Trophoblast cell (in vitro differentiated cells and primary cell): ENCODE data around the gene DOCK11.

Source experiments
- DNase-seq, 2 donors: peaks; one replicate each; pipeline ENCODE4 v3.0.0-alpha.2; 2016
- H2AFZ ChIP-seq: 2 replicates; pipeline ENCODE4 v1.6.1; 2013; ENCODE audit warnings: low read length, moderate library complexity, mild to moderate bottlenecking; ENCODE audit not compliant: insufficient read depth, poor library complexity
- H2AK5ac ChIP-seq: 2 replicates; pipeline ENCODE4 v1.6.1; 2013; ENCODE audit warnings: mild to moderate bottlenecking, low read length
- H2BK120ac ChIP-seq: 2 replicates; pipeline ENCODE4 v1.6.1; 2013; ENCODE audit warnings: low read length, mild to moderate bottlenecking, moderate library complexity; ENCODE audit not compliant: insufficient read depth, poor library complexity
- H2BK12ac ChIP-seq: 2 replicates; pipeline ENCODE4 v1.6.1; 2013; ENCODE audit warnings: mild to moderate bottlenecking, low read length, moderate library complexity
- H2BK5ac ChIP-seq: 2 replicates; pipeline ENCODE4 v1.6.1; 2013; ENCODE audit warnings: low read length, low read depth, moderate library complexity, mild to moderate bottlenecking; ENCODE audit not compliant: poor library complexity
- H3K14ac ChIP-seq: 2 replicates; pipeline ENCODE4 v1.6.1; 2013; ENCODE audit warnings: mild to moderate bottlenecking, low read length
- H3K18ac ChIP-seq: 2 replicates; pipeline ENCODE4 v1.6.1; 2013; ENCODE audit warnings: mild to moderate bottlenecking, low read length
- H3K23ac ChIP-seq: 2 replicates; pipeline ENCODE4 v1.6.1; 2013; ENCODE audit warnings: low read length
- H3K27ac ChIP-seq: 2 replicates; pipeline ENCODE4 v1.5.1; 2013; ENCODE audit warnings: low read depth, mild to moderate bottlenecking, inconsistent platforms, low read length, moderate library complexity
- H3K27me3 ChIP-seq: 2 replicates; pipeline ENCODE4 v1.6.1; 2013; ENCODE audit warnings: inconsistent platforms, mild to moderate bottlenecking, low read length, moderate library complexity; ENCODE audit not compliant: insufficient read depth
- H3K36me3 ChIP-seq, 2 experiments: 1 replicate in 1 of 2; 2 replicates in 1 of 2; pipeline ENCODE4 v1.6.1; 2013; ENCODE audit warnings: low read length in 2 of 2, mild to moderate bottlenecking in 2 of 2, moderate library complexity in 1 of 2; ENCODE audit not compliant: insufficient read depth in 2 of 2, control insufficient read depth in 1 of 2
- H3K4ac ChIP-seq: 2 replicates; pipeline ENCODE4 v1.6.1; 2013; ENCODE audit warnings: low read depth, mild to moderate bottlenecking, low read length, moderate library complexity
- H3K4me1 ChIP-seq, 2 experiments: 1 replicate in 1 of 2; 2 replicates in 1 of 2; pipeline ENCODE4 v1.6.1; 2013; ENCODE audit warnings: low read length in 2 of 2, mild to moderate bottlenecking in 2 of 2, moderate library complexity in 1 of 2; ENCODE audit not compliant: insufficient read depth in 2 of 2, control insufficient read depth in 1 of 2
- H3K4me2 ChIP-seq: 2 replicates; pipeline ENCODE4 v1.6.1; 2013; ENCODE audit warnings: inconsistent platforms, mild to moderate bottlenecking, low read length, moderate library complexity
- H3K4me3 ChIP-seq: 2 replicates; pipeline ENCODE4 v1.5.1; 2013; ENCODE audit warnings: mild to moderate bottlenecking, low read depth, low read length, inconsistent platforms
- H3K79me1 ChIP-seq: one replicate; pipeline ENCODE4 v1.6.1; 2013; ENCODE audit warnings: low read length
- H3K79me2 ChIP-seq: 2 replicates; pipeline ENCODE4 v1.6.1; 2013; ENCODE audit warnings: low read length, mild to moderate bottlenecking; ENCODE audit not compliant: control insufficient read depth, insufficient read depth, poor library complexity
- H3K9ac ChIP-seq: 2 replicates; pipeline ENCODE4 v1.6.1; 2013; ENCODE audit warnings: mild to moderate bottlenecking, low read length
- H3K9me3 ChIP-seq: 2 replicates; pipeline ENCODE4 v1.6.1; 2013; ENCODE audit warnings: low read depth, mild to moderate bottlenecking, control low read depth, inconsistent platforms, low read length; ENCODE audit not compliant: insufficient read depth
- H4K12ac ChIP-seq: 2 replicates; pipeline ENCODE4 v1.6.1; 2013; ENCODE audit warnings: low read depth, mild to moderate bottlenecking, low read length, moderate library complexity
- H4K8ac ChIP-seq: 2 replicates; pipeline ENCODE4 v1.6.1; 2013; ENCODE audit warnings: low read depth, mild to moderate bottlenecking, low read length, moderate library complexity
- H4K91ac ChIP-seq: one replicate; pipeline ENCODE4 v1.6.1; 2013; ENCODE audit warnings: low read depth, mild to moderate bottlenecking, low read length, moderate library complexity
- WGBS: extraction: QIAGEN DNeasy Blood & Tissue Kit; methylation state at CpG from one replicate; pipeline ENCODE4 v1.1.7; 2013; ENCODE audit warnings: missing lambda C conversion rate; ENCODE audit not compliant: insufficient read length, insufficient coverage; ENCODE audit errors: extremely low coverage; 5-methylcytosine and 5-hydroxymethylcytosine counted together

DOCK11 gene

GRCh38 chrX:118550792-118551191, 55.2 kb downstream of the DOCK11 start:
- Histone ChIP-seq H3K14ac (no peak overlapping the region), H4K12ac (no peak overlapping the region), H3K4me3 (no peak overlapping the region), H3K4me2 (no peak overlapping the region), H3K27me3 (no peaks in the 10 kb centered on the region), H2BK12ac (no peak overlapping the region), H2AK5ac (no peak overlapping the region), H3K4ac (no peak overlapping the region), H3K36me3 (no peaks in the 10 kb centered on the region), H3K9me3 (no peaks in the 10 kb centered on the region), H3K79me1 (no peaks in the 10 kb centered on the region), H3K79me2 (no peaks in the 10 kb centered on the region), H4K8ac (no peak overlapping the region), H3K18ac (no peak overlapping the region), H4K91ac (no peak overlapping the region), H2BK120ac (no peak overlapping the region), H3K4me1 (no peaks in the 10 kb centered on the region), H3K27ac (no peak overlapping the region), H2BK5ac (no peak overlapping the region), H2AFZ (no peak overlapping the region), H3K9ac (no peak overlapping the region), H3K23ac (no peak overlapping the region)
- WGBS: no CpG with 5 or more reads among the region's 2 CpGs
- peak; percentile 49 to 50 for DNase-seq

DNA sequence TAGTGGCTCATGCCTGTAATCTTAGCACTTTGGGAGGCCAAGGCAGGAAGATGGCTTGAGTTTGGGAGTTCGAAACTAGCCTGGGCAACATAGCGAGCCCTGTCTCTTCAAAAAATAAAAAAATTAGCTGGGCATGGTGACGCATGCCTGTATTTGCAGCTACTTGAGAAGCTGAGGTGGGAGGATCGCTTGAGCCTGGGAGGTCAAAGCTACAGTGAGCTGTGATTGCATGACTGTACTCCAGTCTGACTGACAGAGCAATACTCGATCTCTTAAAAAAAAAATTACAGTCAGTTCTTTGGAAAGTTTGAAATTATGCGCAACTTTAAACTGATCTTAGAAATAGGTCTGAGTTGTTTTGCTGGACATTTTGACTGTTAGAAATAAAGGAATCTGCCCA, 55.8 kb downstream of the DOCK11 start:
- no peaks in the 10 kb centered on the region for H3K9me3 ChIP-seq
- WGBS: no CpG with 5 or more reads among the region's 6 CpGs

DNA sequence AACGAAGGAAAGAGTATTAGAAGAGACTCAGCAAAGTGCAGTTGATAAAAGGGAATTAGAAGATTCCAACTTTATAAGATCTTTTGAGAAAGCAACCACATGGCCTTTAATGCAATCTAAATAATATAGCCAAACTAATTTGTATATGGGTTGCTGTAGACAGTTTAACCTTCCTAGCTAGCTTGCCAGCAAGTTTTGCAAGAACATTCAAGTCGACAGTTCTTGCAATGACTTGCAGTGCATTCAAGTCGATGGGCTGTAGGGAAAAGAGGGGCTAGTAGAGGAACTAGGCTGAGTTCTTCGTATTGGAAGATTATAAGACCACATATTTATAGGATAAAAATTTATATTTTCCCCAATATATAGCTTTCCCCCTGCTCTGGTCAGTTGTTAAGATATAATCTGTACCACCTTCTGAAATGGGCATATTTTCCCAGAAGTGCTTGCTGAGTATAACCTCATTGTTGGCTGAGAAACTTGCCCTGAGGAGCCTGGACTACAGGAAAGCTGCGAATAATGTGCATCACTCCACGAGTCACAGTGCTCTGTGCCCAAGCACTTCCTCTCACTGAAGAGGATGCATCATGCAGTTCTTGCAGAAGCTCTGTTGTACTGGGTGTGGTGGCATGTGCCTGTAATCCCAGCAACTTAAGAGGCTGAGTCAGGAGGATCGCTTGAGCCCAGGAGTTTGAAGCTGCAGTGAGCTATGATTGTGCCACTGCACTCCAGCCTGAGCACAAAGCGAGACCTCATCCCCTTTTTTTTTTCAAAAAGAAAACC, 56.7 kb downstream of the DOCK11 start:
- Histone ChIP-seq H3K79me1 (no peaks in the 10 kb centered on the region), H3K9me3 (no peaks in the 10 kb centered on the region), H2AK5ac (no peak overlapping the region), H3K4me2 (no peak overlapping the region), H3K27ac (no peak overlapping the region), H4K12ac (no peak overlapping the region), H3K4ac (no peak overlapping the region), H3K4me1 (no peaks in the 10 kb centered on the region), H3K79me2 (no peaks in the 10 kb centered on the region), H3K9ac (no peak overlapping the region), H3K36me3 (no peaks in the 10 kb centered on the region), H3K27me3 (no peaks in the 10 kb centered on the region), H3K14ac (no peak overlapping the region), H2BK12ac (no peak overlapping the region), H3K18ac (no peak overlapping the region), H4K8ac (no peak overlapping the region), H4K91ac (no peak overlapping the region), H3K23ac (no peak overlapping the region), H3K4me3 (no peak overlapping the region), H2BK120ac (no peak overlapping the region), H2AFZ (no peak overlapping the region), H2BK5ac (no peak overlapping the region)
- DNase-seq: peak in 1 of 2 donors; percentile 6
- WGBS: no CpG with 5 or more reads among the region's 8 CpGs

More for the DNA sequence above, 55.8 kb downstream of the DOCK11 start:
- no peak for DNase-seq
- Histone ChIP-seq H4K91ac (no peak overlapping the region), H3K27ac (no peak overlapping the region), H3K36me3 (no peaks in the 10 kb centered on the region), H3K27me3 (no peaks in the 10 kb centered on the region), H3K4me3 (no peak overlapping the region), H3K4me2 (no peak overlapping the region), H2BK5ac (no peak overlapping the region), H3K9ac (no peak overlapping the region), H3K18ac (no peak overlapping the region), H3K79me1 (no peaks in the 10 kb centered on the region), H3K4me1 (no peaks in the 10 kb centered on the region), H3K4ac (no peak overlapping the region), H3K79me2 (no peaks in the 10 kb centered on the region), H3K23ac (no peak overlapping the region), H4K12ac (no peak overlapping the region), H2BK12ac (no peak overlapping the region), H4K8ac (no peak overlapping the region), H2AK5ac (no peak overlapping the region), H2BK120ac (no peak overlapping the region), H3K14ac (no peak overlapping the region), H2AFZ (no peak overlapping the region)

GRCh38 chrX:118553042-118553710, 57.6 kb downstream of the DOCK11 start:
- Histone ChIP-seq H4K12ac (no peak overlapping the region), H3K23ac (no peak overlapping the region), H3K14ac (no peak overlapping the region), H3K4ac (no peak overlapping the region), H3K4me2 (no peak overlapping the region), H3K4me1 (no peaks in the 10 kb centered on the region), H3K27ac (no peak overlapping the region), H2AFZ (no peak overlapping the region), H3K79me2 (no peaks in the 10 kb centered on the region), H3K9ac (no peak overlapping the region), H3K36me3 (no peaks in the 10 kb centered on the region), H3K9me3 (no peaks in the 10 kb centered on the region), H2AK5ac (no peak overlapping the region), H2BK5ac (no peak overlapping the region), H2BK12ac (no peak overlapping the region), H3K18ac (no peak overlapping the region), H3K4me3 (no peak overlapping the region), H2BK120ac (no peak overlapping the region), H3K27me3 (no peaks in the 10 kb centered on the region), H4K91ac (no peak overlapping the region), H4K8ac (no peak overlapping the region), H3K79me1 (no peaks in the 10 kb centered on the region)
- WGBS: no CpG with 5 or more reads among the region's 2 CpGs
- no peak for DNase-seq
